Adrenal gland (tissue), 12 donors: Measurements from ENCODE around the gene CTCF. TPM values are rescaled to one million over a fixed set of nuclear protein-coding genes. Genes with fewer than 3 reads are reported as not detected.

Experiments
- DNase-seq, 7 donors: peaks; one replicate each; pipeline ENCODE4 v3.0.0-alpha.2; 2019 to 2020
- H3K27ac ChIP-seq, 5 donors: fragments of 200-600 bp; sonication (generic) in 4 of 5; 1 replicate in 3 of 5; 2 replicates in 2 of 5; pipeline versions ENCODE4 v1.5.1 to v1.8.0; 2016 to 2020; ENCODE audit warnings: mild to moderate bottlenecking in 1 of 5
- H3K27me3 ChIP-seq: fragments of 200-600 bp; 2 replicates; pipeline ENCODE4 v1.8.0; 2021
- H3K36me3 ChIP-seq, 2 donors: fragments of 200-600 bp; replicated peaks in 1 of 2; 1 replicate in 1 of 2; 2 replicates in 1 of 2; pipeline versions ENCODE4 v1.5.1 to v1.8.0; 2018 to 2022
- H3K4me1 ChIP-seq, 2 donors: fragments of 200-600 bp; replicated peaks in 1 of 2; 1 replicate in 1 of 2; 2 replicates in 1 of 2; pipeline versions ENCODE4 v1.5.1 to v1.8.0; 2018 to 2021
- H3K4me3 ChIP-seq, 4 donors: fragments of 200-600 bp; sonication (generic) in 3 of 4; one replicate each; pipeline ENCODE4 v1.5.1; 2016 to 2018
- H3K9me3 ChIP-seq, 3 donors: fragments of 200-600 bp; sonication (generic) in 1 of 3; replicated peaks in 1 of 3; 1 replicate in 2 of 3; 2 replicates in 1 of 3; pipeline versions ENCODE4 v1.5.1 to v1.8.0; 2016 to 2021
- POLR2A ChIP-seq, 2 donors: fragments of 450-650 bp; IDR thresholded peaks; one replicate each; pipeline ENCODE4 v1.6.1; 2017; ENCODE audit warnings: antibody characterized with exemption in 2 of 2, mild to moderate bottlenecking in 2 of 2, moderate library complexity in 1 of 2
- WGBS, 4 donors: extraction: QIAGEN DNeasy Blood & Tissue Kit in 2 of 4; methylation state at CpG; one replicate each; pipeline versions ENCODE4 v1.1.5 to v1.1.7; 2013 to 2017; 5-methylcytosine and 5-hydroxymethylcytosine counted together
- intact Hi-C, 2 donors: fragments of 100-400 bp; cut with DNase I; formaldehyde crosslinking; loops; one replicate each; pipeline versions ENCODE4 v1.14.1 to v1.15.0; 2022 to 2023
- polyA plus RNA-seq, 3 donors: library from polyadenylated mRNA; stranded (reverse); fragments of 200-250 nt in 2 of 3; fragments of 350-450 nt in 1 of 3; fragmentation: Illumina TruSeq in 1 of 3; extraction: RNeasy Lipid Tissue Mini Kit (QIAGEN cat#74804) in 1 of 3; gene quantifications; one replicate each; pipeline ENCODE4 v1.2.3, GENCODE V29; 2013 to 2014
- total RNA-seq, 9 donors: library from RNA; depleted of rRNA in 4 of 9; stranded (reverse); fragments of >200 nt in 4 of 9; fragments of 120-200 nt in 1 of 9; fragmentation: NEBNext Ultra II Directional in 1 of 9; extraction: Animal tissue kit (Norgen Biotek cat#: 25700) in 1 of 9; gene quantifications; one replicate each; pipeline versions ENCODE4 v1.1.0 to v1.2.4, GENCODE V29; 2013 to 2023
- TF ChIP-seq, protein P1 (sequence below), 6 experiments: fragments of 450-650 bp in 4 of 6; fragments of 200-600 bp in 2 of 6; sonication (generic) in 1 of 6; IDR thresholded peaks; 1 replicate in 5 of 6; 2 replicates in 1 of 6; pipeline versions ENCODE4 v1.5.1 to v1.8.0; 2016 to 2021; ENCODE audit warnings: antibody characterized with exemption in 6 of 6, mild to moderate bottlenecking in 2 of 6, moderate library complexity in 1 of 6
- donor health status: healthy with polysubstance abuse.
- donor health status: Bipolar disorder and iron deficiency.
- donor health status: DM: yes; HTN: yes; CAD: no.
- donor health status: DM: no; HTN: no; CAD: no.
- donor health status: DM: no; HTN: no; CAD: no.
- donor health status: DM: yes; HTN: yes; CAD: no.

Gene CTCF
- total and polyA plus RNA-seq, 12 donors, result 18.4 to 53.5 (median 29.9) TPM

DNA sequence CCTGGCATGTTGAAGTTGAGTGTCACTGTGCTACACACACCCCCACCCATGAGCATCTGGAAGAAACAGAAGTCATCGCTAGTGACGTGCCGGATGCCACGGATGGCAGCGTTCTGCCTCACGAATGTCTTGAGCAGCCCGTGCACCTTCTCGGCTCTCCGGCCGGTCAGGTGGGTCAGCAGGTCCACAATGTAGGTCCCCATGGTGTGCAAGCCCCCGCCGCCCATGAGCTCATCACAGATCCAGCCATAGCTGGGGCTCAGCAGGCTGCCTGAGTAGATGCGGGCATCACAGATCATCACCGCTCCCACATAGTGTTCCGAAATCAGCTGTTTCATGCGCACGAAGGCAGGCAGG lies 113.2 kb downstream of the CTCF start:
- no peaks in the 10 kb centered on the region for H3K27me3 ChIP-seq
- H3K4me3 ChIP-seq, result no peak overlapping the region
- no peak for DNase-seq
- no peaks in the 10 kb centered on the region for H3K9me3 ChIP-seq
- H3K4me1 ChIP-seq, result peaks cover 12 to 26% of the 10 kb centered on the region in 2 donors
- no peak for TF ChIP-seq POLR2A (IDR thresholded peaks at IDR 0.05)
- TF ChIP-seq, protein P1, sequence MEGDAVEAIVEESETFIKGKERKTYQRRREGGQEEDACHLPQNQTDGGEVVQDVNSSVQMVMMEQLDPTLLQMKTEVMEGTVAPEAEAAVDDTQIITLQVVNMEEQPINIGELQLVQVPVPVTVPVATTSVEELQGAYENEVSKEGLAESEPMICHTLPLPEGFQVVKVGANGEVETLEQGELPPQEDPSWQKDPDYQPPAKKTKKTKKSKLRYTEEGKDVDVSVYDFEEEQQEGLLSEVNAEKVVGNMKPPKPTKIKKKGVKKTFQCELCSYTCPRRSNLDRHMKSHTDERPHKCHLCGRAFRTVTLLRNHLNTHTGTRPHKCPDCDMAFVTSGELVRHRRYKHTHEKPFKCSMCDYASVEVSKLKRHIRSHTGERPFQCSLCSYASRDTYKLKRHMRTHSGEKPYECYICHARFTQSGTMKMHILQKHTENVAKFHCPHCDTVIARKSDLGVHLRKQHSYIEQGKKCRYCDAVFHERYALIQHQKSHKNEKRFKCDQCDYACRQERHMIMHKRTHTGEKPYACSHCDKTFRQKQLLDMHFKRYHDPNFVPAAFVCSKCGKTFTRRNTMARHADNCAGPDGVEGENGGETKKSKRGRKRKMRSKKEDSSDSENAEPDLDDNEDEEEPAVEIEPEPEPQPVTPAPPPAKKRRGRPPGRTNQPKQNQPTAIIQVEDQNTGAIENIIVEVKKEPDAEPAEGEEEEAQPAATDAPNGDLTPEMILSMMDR (IDR thresholded peaks at IDR 0.05), result no peak
- intact Hi-C loops, result loop anchor here (10.0 kb wide), 3 partner anchors 139 to 359 kb away; no protein-coding TSS in a partner anchor
- 94 to 100% (median 97%) methylated on average over 3 to 17 of the region's 17 CpGs for WGBS, 4 donors
- H3K27ac ChIP-seq, result no peak overlapping the region
- H3K36me3 ChIP-seq, result peaks cover 0 to 9% of the 10 kb centered on the region in 2 donors

DNA sequence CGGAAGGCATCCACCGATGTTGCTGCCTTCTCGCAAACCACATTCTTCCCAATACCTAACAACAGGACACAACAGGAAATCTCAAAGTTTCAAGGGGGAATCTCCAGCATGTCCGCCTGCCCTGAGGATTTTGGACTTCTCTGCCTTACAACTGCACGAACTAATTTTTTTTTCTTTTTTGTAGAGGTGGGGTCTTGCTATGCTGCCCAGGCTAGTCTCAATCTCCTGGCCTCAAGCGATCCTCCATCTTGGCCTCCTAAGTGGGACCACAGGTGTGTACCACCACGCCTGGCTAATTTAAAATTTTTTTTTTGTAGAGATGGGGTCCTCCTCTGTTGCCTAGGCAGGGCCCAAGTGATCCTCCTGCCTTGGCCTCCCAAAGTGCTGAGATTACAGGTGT lies 113.7 kb downstream of the CTCF start:
- peaks cover 0 to 9% of the 10 kb centered on the region in 2 donors for H3K36me3 ChIP-seq
- H3K9me3 ChIP-seq, result no peaks in the 10 kb centered on the region
- H3K4me3 ChIP-seq, result no peak overlapping the region
- no peaks in the 10 kb centered on the region for H3K27me3 ChIP-seq
- peaks cover 12 to 26% of the 10 kb centered on the region in 2 donors for H3K4me1 ChIP-seq
- H3K27ac ChIP-seq, result no peak overlapping the region
- no peak for DNase-seq
- intact Hi-C loops, result loop anchor here (10.0 kb wide), 3 partner anchors 139 to 359 kb away; no protein-coding TSS in a partner anchor
- WGBS, 4 donors, result 94 to 98% (median 97%) methylated on average over 7 of the region's 7 CpGs
- TF ChIP-seq, protein P1 (IDR thresholded peaks at IDR 0.05), result no peak
- TF ChIP-seq POLR2A (IDR thresholded peaks at IDR 0.05), result no peak

DNA sequence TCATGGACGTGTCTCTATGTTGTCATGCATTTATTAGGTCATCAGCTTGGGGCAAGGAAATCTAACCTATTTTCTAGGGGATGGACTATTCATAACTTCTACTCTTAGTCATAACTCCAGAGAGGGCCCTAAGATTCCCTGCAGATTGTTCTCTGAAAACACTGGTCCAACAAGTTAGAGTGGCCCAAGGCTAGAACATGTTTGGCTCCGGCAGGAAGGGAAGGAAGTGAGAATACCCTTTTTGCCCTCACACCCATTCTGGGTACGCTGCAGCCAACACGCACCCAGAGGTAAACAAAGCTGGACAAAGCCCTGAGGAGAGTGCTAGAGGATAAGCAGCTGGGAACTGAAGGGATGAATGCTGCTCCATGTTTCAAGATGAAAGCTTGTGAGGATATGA lies 114.2 kb downstream of the CTCF start:
- peaks cover 12 to 26% of the 10 kb centered on the region in 2 donors for H3K4me1 ChIP-seq
- H3K4me3 ChIP-seq, result no peak overlapping the region
- 72 to 83% (median 79%) methylated on average over 4 of the region's 4 CpGs for WGBS, 4 donors
- intact Hi-C loops, result loop anchor here (10.0 kb wide), 3 partner anchors 138 to 358 kb away; no protein-coding TSS in a partner anchor
- H3K27me3 ChIP-seq, result no peaks in the 10 kb centered on the region
- no peaks in the 10 kb centered on the region for H3K9me3 ChIP-seq
- no peak overlapping the region for H3K27ac ChIP-seq
- TF ChIP-seq, protein P1 (IDR thresholded peaks at IDR 0.05), result no peak
- no peak for TF ChIP-seq POLR2A (IDR thresholded peaks at IDR 0.05)
- H3K36me3 ChIP-seq, result peaks cover 0 to 9% of the 10 kb centered on the region in 2 donors
- DNase-seq, result no peak

DNA sequence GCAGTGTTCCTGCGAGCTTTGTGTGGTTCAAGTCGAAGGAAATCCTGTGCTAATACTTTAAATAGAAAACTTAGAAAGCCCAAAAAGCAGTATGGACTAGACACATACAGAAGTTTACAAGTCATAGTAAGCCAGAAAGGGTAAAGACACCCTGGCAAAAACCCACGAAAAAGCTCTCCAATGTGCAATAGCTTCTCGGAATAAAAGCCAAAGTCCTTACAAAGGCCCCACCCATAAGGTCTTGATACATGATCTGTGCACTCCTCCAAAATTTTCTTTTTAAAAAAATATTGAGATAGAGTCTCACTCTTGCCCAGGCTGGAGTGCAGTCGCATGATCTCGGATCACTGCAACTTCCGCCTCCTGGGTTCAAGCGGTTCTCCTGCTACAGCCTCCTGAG lies 114.6 kb downstream of the CTCF start:
- Histone ChIP-seq H3K4me1 (peaks cover 12 to 26% of the 10 kb centered on the region in 2 donors), H3K27ac (no peak overlapping the region), H3K36me3 (peaks cover 0 to 9% of the 10 kb centered on the region in 2 donors), H3K9me3 (no peaks in the 10 kb centered on the region), H3K4me3 (no peak overlapping the region), H3K27me3 (no peaks in the 10 kb centered on the region)
- WGBS, 4 donors, result 79 to 84% (median 83%) methylated on average over 6 to 8 of the region's 8 CpGs
- intact Hi-C loops, result loop anchor here (10.0 kb wide), 3 partner anchors 138 to 358 kb away; no protein-coding TSS in a partner anchor
- DNase-seq, result no peak
- TF ChIP-seq POLR2A (IDR thresholded peaks at IDR 0.05), result no peak
- TF ChIP-seq, protein P1 (IDR thresholded peaks at IDR 0.05), result no peak
